ENCODE results near the gene CTSD.

CTSD gene

GRCh38 chr11:1754376-1755150 lies 9.2 kb downstream of the CTSD start:
- no peak for DNase-seq

GRCh38 chr11:1753929-1754305 lies 9.8 kb downstream of the CTSD start:
- no peak for DNase-seq

- no peak for DNase-seq
Measured at GRCh38 chr11:1753229-1753928, 10.3 kb downstream of the CTSD start.

GRCh38 chr11:1752907-1753228 lies 10.9 kb downstream of the CTSD start:
- no peak for DNase-seq

- no peak for DNase-seq
Measured at GRCh38 chr11:1751999-1752906, 11.5 kb downstream of the CTSD start.

GRCh38 chr11:1751531-1751921 lies 12.2 kb downstream of the CTSD start:
- DNase-seq: no peak

GRCh38 chr11:1750840-1751530 lies 12.7 kb downstream of the CTSD start:
- no peak for DNase-seq

- no peak for DNase-seq
Measured at GRCh38 chr11:1750481-1750839, 13.3 kb downstream of the CTSD start, which contains the start of gene IFITM10. Gene IFITM10 (minus strand): TSS chr11:1750595. CDS start chr11:1750442, 153 bp downstream.

- DNase-seq: no peak
Measured at GRCh38 chr11:1749395-1750351, 14.1 kb downstream of the CTSD start.

GRCh38 chr11:1748636-1749394 lies 14.9 kb downstream of the CTSD start:
- no peak for DNase-seq

GRCh38 chr11:1747753-1748635 lies 15.7 kb downstream of the CTSD start:
- no peak for DNase-seq

- DNase-seq: no peak
Measured at GRCh38 chr11:1746956-1747752, 16.6 kb downstream of the CTSD start.

- DNase-seq: peak in 1 of 2 donors; percentile 33
Measured at GRCh38 chr11:1746511-1746931, 17.2 kb downstream of the CTSD start.

- no peak for DNase-seq
Measured at GRCh38 chr11:1745701-1746320, 17.9 kb downstream of the CTSD start.

GRCh38 chr11:1744891-1745700 lies 18.6 kb downstream of the CTSD start:
- DNase-seq: no peak

GRCh38 chr11:1744137-1744886 lies 19.4 kb downstream of the CTSD start:
- DNase-seq: no peak

All from CD4-positive, alpha-beta T cell treated with Interleukin-1 beta for 1 hour (primary cell).